ENCODE measurements around the gene MROH8. TPM values are rescaled to one million over a fixed set of nuclear protein-coding genes. Genes with fewer than 3 reads are reported as not detected.

Gene MROH8
- polyA plus RNA-seq, 1 donor (not counting 4 experiments of a cell fraction or from before 2014, with no cell fraction given): 0.39 TPM

- DNase-seq (ENCODE audit: low read depth, low spot score): no peak
- Histone ChIP-seq H3K79me2 (ENCODE audit: control insufficient read depth, insufficient read depth, low read length) (no peaks in the 10 kb centered on the region), H3K4me1 (ENCODE audit: control insufficient read depth, extremely low read depth, insufficient read depth, low read length) (peaks cover 1% of the 10 kb centered on the region), H3K36me3 (ENCODE audit: control insufficient read depth in 2 of 2, extremely low read depth in 1 of 2, insufficient read depth in 2 of 2, low read length in 2 of 2) (no peaks in the 10 kb centered on the region), H3K9ac (ENCODE audit: control insufficient read depth, extremely low read depth, insufficient read depth, low read length) (no peak overlapping the region), H3K9me1 (ENCODE audit: control insufficient read depth, extremely low read depth, insufficient read depth, low read length) (no peaks in the 10 kb centered on the region), H3K27ac (ENCODE audit: control insufficient read depth, insufficient read depth, low read length) (no peak overlapping the region), H3K4me2 (ENCODE audit: control insufficient read depth, extremely low read depth, insufficient read depth, low read depth, low read length) (no peak overlapping the region), H2AFZ (ENCODE audit: control insufficient read depth, low read length) (no peak overlapping the region), H4K20me1 (ENCODE audit: control insufficient read depth, extremely low read depth, insufficient read depth, low read length) (no peaks in the 10 kb centered on the region), H3K27me3 (ENCODE audit: control insufficient read depth, extremely low read depth, insufficient read depth, low read length) (no peaks in the 10 kb centered on the region), H3K9me3 (ENCODE audit: control insufficient read depth, low read depth, low read length) (no peaks in the 10 kb centered on the region), H3K4me3 (ENCODE audit: control insufficient read depth in 2 of 3, extremely low read depth in 1 of 3, insufficient read depth in 2 of 3, low read depth in 1 of 3, low read length in 3 of 3) (no peak overlapping the region)
- FAIRE-seq: no peak
- TF ChIP-seq CTCF (optimal IDR thresholded peaks at IDR 0.05 in 1 of 3, IDR thresholded peaks at IDR 0.05 in 1 of 3, conservative IDR thresholded peaks at IDR 0.05 in 1 of 3; ENCODE audit: extremely low read depth in 1 of 3, insufficient read depth in 2 of 3, low read length in 3 of 3) (no peak), EZH2 (IDR thresholded peaks at IDR 0.05; ENCODE audit: low read length) (no peak)
- dilution Hi-C loops (cut with MboI; ENCODE audit: extremely low pct_ligation_motif_present, low sequenced_read_pairs): no loop called here
These were observed 6.5 kb downstream of the MROH8 start for GRCh38 chr20:37172836-37173235.

- Histone ChIP-seq H3K4me3 (ENCODE audit: control insufficient read depth in 2 of 3, extremely low read depth in 1 of 3, insufficient read depth in 2 of 3, low read depth in 1 of 3, low read length in 3 of 3) (no peak overlapping the region), H3K9me1 (ENCODE audit: control insufficient read depth, extremely low read depth, insufficient read depth, low read length) (no peaks in the 10 kb centered on the region), H3K36me3 (ENCODE audit: control insufficient read depth in 2 of 2, extremely low read depth in 1 of 2, insufficient read depth in 2 of 2, low read length in 2 of 2) (no peaks in the 10 kb centered on the region), H3K4me2 (ENCODE audit: control insufficient read depth, extremely low read depth, insufficient read depth, low read depth, low read length) (no peak overlapping the region), H4K20me1 (ENCODE audit: control insufficient read depth, extremely low read depth, insufficient read depth, low read length) (no peaks in the 10 kb centered on the region), H3K27ac (ENCODE audit: control insufficient read depth, insufficient read depth, low read length) (no peak overlapping the region), H3K9ac (ENCODE audit: control insufficient read depth, extremely low read depth, insufficient read depth, low read length) (no peak overlapping the region), H3K9me3 (ENCODE audit: control insufficient read depth, low read depth, low read length) (no peaks in the 10 kb centered on the region), H3K27me3 (ENCODE audit: control insufficient read depth, extremely low read depth, insufficient read depth, low read length) (peaks cover 2% of the 10 kb centered on the region), H3K79me2 (ENCODE audit: control insufficient read depth, insufficient read depth, low read length) (no peaks in the 10 kb centered on the region), H3K4me1 (ENCODE audit: control insufficient read depth, extremely low read depth, insufficient read depth, low read length) (no peaks in the 10 kb centered on the region), H2AFZ (ENCODE audit: control insufficient read depth, low read length) (no peak overlapping the region)
- DNase-seq (ENCODE audit: low read depth, low spot score) (no peak), FAIRE-seq (no peak)
- dilution Hi-C loops (cut with MboI; ENCODE audit: extremely low pct_ligation_motif_present, low sequenced_read_pairs): no loop called here
- TF ChIP-seq CTCF (optimal IDR thresholded peaks at IDR 0.05 in 1 of 3, IDR thresholded peaks at IDR 0.05 in 1 of 3, conservative IDR thresholded peaks at IDR 0.05 in 1 of 3; ENCODE audit: extremely low read depth in 1 of 3, insufficient read depth in 2 of 3, low read length in 3 of 3) (no peak), EZH2 (IDR thresholded peaks at IDR 0.05; ENCODE audit: low read length) (no peak)
These were observed 12.5 kb downstream of the MROH8 start for GRCh38 chr20:37166867-37167266.

Measured in keratinocyte (primary cell).